ENCODE results near the gene REPIN1. TPM values are rescaled to one million over a fixed set of nuclear protein-coding genes. Genes with fewer than 3 reads are reported as not detected.

REPIN1 gene
- polyA plus RNA-seq, 1 donor = 90.2 TPM

DNA sequence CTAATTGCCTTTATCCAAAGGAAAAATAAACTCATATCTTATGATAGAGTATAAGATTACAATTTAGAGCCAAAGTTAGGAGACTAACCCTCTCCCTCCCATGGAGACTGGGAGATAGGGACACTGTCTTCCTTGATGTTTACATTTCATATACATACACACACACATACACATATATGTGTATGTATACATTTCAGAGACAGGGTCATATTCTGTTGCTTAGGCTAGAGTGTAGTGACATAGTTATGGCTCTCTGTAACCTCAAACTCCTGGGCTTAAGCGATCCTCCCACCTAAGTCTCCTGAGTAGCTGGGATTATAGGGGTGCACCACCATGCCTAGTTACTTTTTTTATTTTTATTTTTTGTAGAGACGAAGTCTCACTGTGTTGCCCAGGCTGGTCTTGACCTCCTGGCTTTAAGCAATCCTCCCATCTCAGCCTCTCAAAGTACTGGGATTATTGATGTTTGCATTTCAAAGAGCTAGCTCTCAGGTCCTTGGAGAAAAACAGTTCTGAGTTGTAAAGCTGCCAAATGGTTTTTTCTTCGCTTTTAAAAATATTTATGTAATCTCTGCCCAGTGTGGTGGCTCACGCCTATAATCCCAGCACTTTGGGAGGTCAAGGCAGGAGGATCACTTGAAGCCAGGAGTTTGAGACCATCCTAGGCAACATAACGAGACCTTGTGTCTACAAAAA, 8.1 kb upstream of the REPIN1 start:
- no peak for DNase-seq

DNA sequence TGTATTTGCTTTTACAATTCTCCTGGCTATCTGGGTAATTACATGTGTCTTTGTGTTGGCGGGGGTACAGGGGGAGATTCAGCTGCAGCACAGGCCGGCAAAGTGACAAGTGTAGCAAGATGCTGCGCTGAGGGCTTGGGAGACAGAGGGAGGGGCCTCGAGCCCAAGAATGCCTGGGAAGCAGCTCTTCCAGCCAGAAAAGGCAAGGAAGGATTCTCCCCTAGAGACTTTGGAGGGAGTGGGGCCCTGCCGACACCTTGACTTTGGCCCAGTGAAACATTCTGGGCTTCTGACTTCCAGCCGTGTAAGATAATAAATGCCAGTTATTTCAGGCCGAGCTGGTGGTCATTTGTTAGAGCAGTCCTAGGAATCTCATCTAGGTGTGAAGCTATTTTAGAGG, 7.2 kb upstream of the REPIN1 start:
- DNase-seq = no peak

DNA sequence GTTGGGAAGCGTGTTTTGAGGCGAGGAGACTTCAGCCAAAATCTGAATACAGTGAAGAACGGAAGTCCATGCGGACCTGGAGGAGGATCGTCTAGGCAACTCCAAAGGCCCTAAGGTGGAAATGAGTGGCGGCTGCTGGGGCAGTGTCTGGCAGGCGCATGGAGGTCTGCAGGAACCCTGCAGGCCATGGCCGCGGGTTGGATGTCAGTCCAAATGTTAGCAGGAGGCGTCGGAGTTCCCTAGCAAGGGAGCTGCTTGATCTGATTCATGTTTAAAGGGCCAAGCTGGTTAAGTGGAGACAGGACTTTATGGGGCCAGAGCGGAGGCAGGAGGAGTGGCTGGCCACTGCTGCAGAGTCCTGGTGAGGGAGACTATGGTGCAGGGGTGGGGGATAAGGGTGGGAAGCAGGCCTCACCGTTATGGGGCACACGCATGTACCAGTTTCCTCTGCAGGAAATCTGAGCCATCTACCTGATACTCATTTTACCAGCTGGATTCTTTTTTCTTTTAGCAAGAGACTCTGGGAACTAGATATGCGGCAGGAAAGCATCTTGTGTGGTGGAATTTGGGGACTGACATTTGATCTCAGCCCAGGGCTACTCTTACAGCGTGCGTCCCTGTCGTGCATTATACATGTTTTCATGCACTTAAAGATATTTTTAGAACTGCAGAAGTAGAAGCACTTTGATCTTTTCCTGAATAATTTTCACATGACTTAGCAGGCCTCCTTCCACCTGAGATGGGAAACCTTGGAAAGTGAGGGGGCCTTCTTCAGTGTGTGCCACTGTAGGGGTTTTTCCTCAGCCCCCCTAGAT, 6.6 kb upstream of the REPIN1 start:
- DNase-seq = no peak

DNA sequence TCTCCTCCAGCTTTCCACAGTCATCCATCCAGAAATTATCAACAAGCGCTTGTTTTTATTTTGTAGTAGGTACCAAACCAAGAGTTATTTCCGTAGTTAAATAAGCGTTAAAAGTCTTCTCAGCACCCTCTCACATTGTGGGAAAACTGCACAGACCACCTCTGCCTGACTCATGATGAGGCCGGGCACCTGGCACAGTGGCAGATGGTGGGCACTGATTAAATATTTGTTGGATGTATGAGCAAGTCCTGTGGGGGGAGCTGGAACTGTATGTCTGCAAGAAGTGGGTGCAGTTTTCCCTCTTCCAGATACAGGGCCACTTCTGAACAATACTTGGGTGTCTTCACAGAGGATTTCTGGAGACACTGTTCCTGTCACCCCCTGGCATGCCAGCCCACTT, 5.3 kb upstream of the REPIN1 start:
- no peak for DNase-seq

GRCh38 chr7:150363872-150364271, 4.8 kb upstream of the REPIN1 start:
- no peak for DNase-seq

DNA sequence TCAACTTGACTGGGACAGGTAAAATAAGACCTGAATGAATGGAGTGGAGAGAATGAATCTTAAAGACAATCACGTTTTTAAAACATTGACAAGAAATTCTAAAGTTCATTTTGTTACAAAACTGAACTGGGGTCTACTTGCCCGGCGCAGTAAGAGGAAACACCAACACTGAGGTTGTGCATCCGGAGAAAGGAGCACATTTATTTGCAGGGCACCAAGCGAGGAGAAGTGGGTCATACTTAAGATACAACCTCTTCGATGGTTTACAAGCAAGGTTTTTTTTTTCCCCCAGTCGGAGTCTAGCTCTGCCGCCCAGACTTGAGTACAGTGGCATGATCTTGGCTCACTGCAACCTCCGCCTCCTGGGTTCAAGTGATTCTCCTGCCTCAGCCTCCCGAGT, 3.4 kb upstream of the REPIN1 start:
- no peak for DNase-seq

- DNase-seq = no peak
Observed at GRCh38 chr7:150365673-150366398, 2.8 kb upstream of the REPIN1 start.

DNA sequence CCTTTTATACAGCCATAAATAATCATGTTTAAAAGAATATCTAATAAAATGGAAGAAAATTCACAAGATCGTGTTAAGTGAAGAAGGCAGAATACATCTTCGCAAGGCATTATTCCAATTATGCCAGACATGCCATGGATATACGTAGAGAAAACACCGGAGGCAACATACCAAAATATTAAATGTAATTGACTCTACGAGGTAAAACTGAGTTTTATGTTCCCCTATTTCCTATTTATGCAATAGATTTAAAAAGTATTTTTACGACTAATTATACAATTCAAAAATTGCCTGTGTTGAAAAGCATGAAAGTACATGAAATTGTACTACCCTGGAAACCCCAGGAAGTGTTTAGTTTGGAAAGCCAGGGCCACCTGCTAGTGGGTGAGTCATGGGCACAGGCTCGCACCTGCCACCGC, 936 bp upstream of the REPIN1 start:
- no peak for DNase-seq

GRCh38 chr7:150368884-150369747, 494 bp downstream of the REPIN1 start:
- DNase-seq = peak; percentile 48

DNA sequence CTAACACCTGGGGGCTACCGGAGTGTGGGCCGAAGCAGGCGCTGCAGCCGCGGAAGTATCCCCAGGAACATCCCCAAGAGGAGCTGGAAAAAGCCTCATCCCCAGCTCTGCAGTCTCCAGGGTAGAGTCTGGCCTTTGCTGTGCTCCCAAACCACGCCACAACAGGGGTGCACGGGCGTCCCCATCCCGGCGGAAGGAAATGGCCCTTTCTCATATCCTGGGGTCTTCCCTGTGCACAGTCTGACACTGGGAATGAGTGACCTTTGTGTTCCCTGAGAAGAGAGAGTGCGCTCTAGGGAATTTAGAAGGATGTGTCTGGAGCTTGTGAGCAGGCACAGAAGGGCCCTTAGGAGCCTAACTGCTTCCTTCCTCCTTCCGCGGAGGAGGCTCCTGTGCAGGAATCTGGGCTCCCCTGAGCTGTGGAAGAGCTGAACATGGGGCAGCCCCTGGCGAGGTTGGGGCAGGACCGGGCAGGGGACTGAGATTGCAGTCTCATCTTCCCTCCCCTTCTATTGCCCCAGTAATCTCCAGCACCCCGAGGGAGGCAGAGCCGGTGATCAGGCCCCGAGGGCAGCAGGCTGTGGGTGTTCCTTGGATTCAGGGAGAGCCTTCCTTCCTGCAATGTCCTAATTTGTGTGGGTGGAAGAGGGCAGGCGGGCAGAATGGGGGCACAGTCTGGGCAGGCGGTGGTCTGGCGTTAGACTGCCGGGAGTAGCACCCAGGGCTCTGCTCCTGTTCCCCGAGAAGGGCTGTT, 1.3 kb downstream of the REPIN1 start:
- no peak for DNase-seq

- DNase-seq = no peak
Observed at GRCh38 chr7:150370612-150371071, 2.0 kb downstream of the REPIN1 start.

- DNase-seq = no peak
Observed at GRCh38 chr7:150371131-150371995, 2.7 kb downstream of the REPIN1 start.

DNA sequence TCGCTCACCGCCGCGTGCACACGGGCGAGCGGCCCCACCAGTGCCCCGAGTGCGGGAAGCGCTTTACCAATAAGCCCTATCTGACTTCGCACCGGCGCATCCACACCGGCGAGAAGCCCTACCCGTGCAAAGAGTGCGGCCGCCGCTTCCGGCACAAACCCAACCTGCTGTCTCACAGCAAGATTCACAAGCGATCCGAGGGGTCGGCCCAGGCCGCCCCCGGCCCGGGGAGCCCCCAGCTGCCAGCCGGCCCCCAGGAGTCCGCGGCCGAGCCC, 3.3 kb downstream of the REPIN1 start:
- no peak for DNase-seq

DNA sequence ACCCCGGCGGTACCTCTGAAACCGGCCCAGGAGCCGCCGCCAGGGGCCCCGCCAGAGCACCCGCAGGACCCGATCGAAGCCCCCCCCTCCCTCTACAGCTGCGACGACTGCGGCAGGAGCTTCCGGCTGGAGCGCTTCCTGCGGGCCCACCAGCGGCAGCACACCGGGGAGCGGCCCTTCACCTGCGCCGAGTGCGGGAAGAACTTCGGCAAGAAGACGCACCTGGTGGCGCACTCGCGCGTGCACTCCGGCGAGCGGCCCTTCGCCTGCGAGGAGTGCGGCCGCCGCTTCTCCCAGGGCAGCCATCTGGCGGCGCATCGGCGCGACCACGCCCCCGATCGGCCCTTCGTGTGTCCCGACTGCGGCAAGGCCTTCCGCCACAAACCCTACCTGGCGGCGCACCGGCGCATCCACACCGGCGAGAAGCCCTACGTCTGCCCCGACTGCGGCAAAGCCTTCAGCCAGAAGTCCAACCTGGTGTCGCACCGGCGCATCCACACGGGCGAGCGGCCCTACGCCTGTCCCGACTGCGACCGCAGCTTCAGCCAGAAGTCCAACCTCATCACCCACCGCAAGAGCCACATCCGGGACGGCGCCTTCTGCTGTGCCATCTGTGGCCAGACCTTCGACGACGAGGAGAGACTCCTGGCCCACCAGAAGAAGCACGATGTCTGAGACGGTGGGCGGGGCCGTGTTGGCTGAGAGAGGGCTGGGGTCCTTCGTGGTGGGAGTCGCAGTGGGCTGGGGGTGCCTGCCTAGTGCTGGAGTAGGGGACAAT, 3.8 kb downstream of the REPIN1 start:
- DNase-seq = no peak

DNA sequence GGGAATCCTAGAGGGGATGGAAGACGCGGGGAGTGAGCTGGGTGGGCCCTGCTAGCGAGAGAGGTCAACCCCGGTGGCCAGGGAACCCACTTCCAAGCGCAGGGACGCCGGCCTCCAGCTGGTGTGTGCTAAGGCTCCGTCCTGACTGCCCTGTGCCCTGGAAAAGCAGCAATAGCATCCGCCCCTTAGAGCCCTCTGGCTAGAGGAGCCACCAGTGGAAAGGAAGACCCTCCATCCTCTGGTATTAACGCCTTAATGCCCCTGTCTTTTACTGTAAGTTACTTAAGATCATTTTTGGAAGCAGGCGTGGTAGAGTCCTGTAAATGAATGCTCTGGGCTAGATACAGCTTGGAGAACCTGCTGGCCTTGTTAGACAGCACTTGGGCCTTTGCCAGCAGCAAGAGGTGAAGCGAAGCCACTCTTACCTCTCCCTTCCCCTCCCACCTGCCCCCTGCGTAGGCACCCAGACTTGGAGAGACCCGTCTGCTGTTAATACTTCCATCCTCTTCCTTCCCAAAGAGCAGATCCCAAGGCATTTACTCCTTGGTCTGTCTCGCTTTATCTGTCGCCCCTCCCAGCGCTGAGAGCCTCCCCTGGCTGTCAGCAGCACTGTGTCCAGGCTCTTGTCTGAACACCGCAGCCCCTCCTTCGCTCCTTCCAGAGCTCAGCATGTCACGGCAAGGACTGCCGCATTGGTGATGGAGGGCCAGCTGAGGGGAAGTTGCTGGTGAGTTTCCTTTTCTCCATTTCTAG, 4.6 kb downstream of the REPIN1 start:
- no peak for DNase-seq

GRCh38 chr7:150374026-150374425, 5.4 kb downstream of the REPIN1 start:
- no peak for DNase-seq

GRCh38 chr7:150374472-150374871, 5.8 kb downstream of the REPIN1 start:
- no peak for DNase-seq

DNA sequence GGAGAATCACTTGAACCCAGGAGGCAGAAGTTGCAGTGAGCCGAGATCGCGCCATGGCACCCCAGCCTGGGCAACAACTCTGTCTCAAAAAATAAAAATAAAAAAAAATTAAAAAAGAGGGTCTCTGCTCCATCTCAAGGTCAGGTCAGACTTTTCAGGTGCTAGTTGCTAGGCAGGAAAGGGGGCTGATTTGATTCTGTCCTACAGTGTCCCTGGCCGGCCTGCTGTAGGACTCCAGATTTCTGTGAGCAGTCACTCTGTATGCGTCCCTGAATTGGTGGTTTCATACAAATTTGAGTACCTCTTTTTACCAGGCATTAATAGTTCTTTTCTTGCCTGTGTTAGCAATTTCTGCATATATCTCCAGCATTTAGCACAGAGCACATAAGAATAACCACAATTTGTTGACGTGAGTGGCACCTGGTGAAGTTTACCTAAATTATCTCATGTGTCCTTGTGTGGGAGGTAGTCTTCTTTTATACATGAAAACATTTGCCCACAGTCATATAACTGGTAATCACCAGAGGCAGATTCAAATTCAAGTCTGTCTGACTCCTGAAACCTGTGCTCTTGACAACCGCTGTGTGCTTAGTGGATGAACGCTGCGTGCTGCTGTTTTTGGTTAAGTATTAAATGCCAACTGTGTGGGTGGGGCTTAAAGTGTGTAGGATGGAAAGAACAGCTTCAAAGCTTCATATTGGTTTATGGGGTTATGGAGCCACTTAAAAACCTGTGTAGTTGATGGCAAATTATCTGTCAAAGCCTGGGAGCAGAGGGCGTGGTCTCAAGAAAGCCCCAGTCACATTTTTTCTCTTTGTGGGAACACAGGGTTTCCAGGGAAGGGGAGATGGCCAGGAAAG, 7.3 kb downstream of the REPIN1 start:
- no peak for DNase-seq

Measured in hindlimb muscle (tissue), 1 donor.